IMR-90 (cell line): ENCODE results near the gene CGNL1. TPM values are rescaled to one million over a fixed set of nuclear protein-coding genes. Genes with fewer than 3 reads are reported as not detected.

ENCODE experiments used
- ATAC-seq: fragments of 200-7000 bp; cut with Tn5 transposase; 2 replicates; pipeline ENCODE4 v1.9.1; 2020; ENCODE audit warnings: low read depth, mild to moderate bottlenecking, moderate library complexity
- BruUV-seq: library from RNA; stranded (reverse); fragments of 400-500 nt; replicated peaks from 2 replicates; lab custom pipeline; 2021; lab: Mats Ljungman, UMichigan
- CTCF ChIA-PET: fragments of 300-600 bp; formaldehyde crosslinking; extraction: SDS; loops from one replicate; lab custom pipeline; 2021; ENCODE audit warnings: antibody characterized with exemption; lab: Yijun Ruan, JAX
- POLR2A ChIA-PET: fragments of 300-600 bp; sonication (Branson Sonifier 250); formaldehyde crosslinking; loops from one replicate; lab custom pipeline; 2022; ENCODE audit warnings: antibody characterized with exemption; ENCODE audit not compliant: unreplicated experiment; lab: Charles Lee
- DNase-seq: peaks from one replicate; pipeline ENCODE4 v3.0.0; 2013
- H2AFZ ChIP-seq: replicated peaks from 2 replicates; pipeline ENCODE3; 2013; ENCODE audit warnings: low read length, mild to moderate bottlenecking; ENCODE audit not compliant: poor library complexity
- H2AK5ac ChIP-seq: 2 replicates; pipeline ENCODE4 v1.6.1; 2013; ENCODE audit warnings: low read depth, low read length, inconsistent platforms
- H2AK9ac ChIP-seq: replicated peaks from 2 replicates; pipeline ENCODE3; 2013; ENCODE audit warnings: mild to moderate bottlenecking, low read depth, low read length, moderate library complexity; ENCODE audit not compliant: poor library complexity
- H2BK120ac ChIP-seq: 2 replicates; pipeline ENCODE4 v1.6.1; 2013; ENCODE audit warnings: low read depth, low read length, inconsistent platforms
- H2BK15ac ChIP-seq: 3 replicates; pipeline ENCODE4 v1.6.1; 2013; ENCODE audit warnings: low read depth, low read length, inconsistent platforms
- H2BK20ac ChIP-seq: 2 replicates; pipeline ENCODE4 v1.6.1; 2013; ENCODE audit warnings: low read depth, mild to moderate bottlenecking, inconsistent platforms, low read length, moderate library complexity
- H2BK5ac ChIP-seq: 2 replicates; pipeline ENCODE4 v1.6.1; 2013; ENCODE audit warnings: mild to moderate bottlenecking, low read depth, low read length, inconsistent platforms; ENCODE audit not compliant: poor library complexity, severe bottlenecking
- H3K14ac ChIP-seq: replicated peaks from 2 replicates; pipeline ENCODE4 v1.6.1; 2013; ENCODE audit warnings: low read depth, low read length, inconsistent platforms
- H3K18ac ChIP-seq: 2 replicates; pipeline ENCODE4 v1.6.1; 2013; ENCODE audit warnings: low read depth, low read length, control low read depth
- H3K23ac ChIP-seq: 2 replicates; pipeline ENCODE4 v1.6.1; 2013; ENCODE audit warnings: low read depth, low read length, inconsistent platforms
- H3K27ac ChIP-seq: 2 replicates; pipeline ENCODE4 v1.5.1; 2013; ENCODE audit warnings: mild to moderate bottlenecking, control low read depth, low read length; ENCODE audit not compliant: insufficient read depth
- H3K27me3 ChIP-seq: 2 replicates; pipeline ENCODE4 v1.6.1; 2013; ENCODE audit warnings: low read length; ENCODE audit not compliant: control insufficient read depth, insufficient read depth
- H3K36me3 ChIP-seq: 2 replicates; pipeline ENCODE4 v1.6.1; 2013; ENCODE audit warnings: low read length, mixed read lengths; ENCODE audit not compliant: control insufficient read depth, insufficient read depth
- H3K4ac ChIP-seq: 2 replicates; pipeline ENCODE4 v1.6.1; 2013; ENCODE audit warnings: low read depth, low read length, inconsistent platforms
- H3K4me1 ChIP-seq: 2 replicates; pipeline ENCODE4 v1.6.1; 2013; ENCODE audit warnings: low read length, mixed read lengths; ENCODE audit not compliant: control insufficient read depth, insufficient read depth
- H3K4me2 ChIP-seq: 2 replicates; pipeline ENCODE4 v1.6.1; 2013; ENCODE audit warnings: low read depth, mild to moderate bottlenecking, control low read depth, low read length, moderate library complexity
- H3K4me3 ChIP-seq: 2 replicates; pipeline ENCODE4 v1.5.1; 2013; ENCODE audit warnings: low read depth, mild to moderate bottlenecking, control low read depth, low read length, moderate library complexity; ENCODE audit not compliant: insufficient read depth
- H3K56ac ChIP-seq: 2 replicates; pipeline ENCODE4 v1.6.1; 2013; ENCODE audit warnings: low read length, inconsistent platforms; ENCODE audit not compliant: insufficient read depth; ENCODE audit errors: extremely low read depth
- H3K79me1 ChIP-seq, 2 experiments: 2 replicates each; pipeline ENCODE4 v1.6.1; 2013; ENCODE audit warnings: low read length in 2 of 2, inconsistent platforms in 1 of 2, low read depth in 1 of 2
- H3K9ac ChIP-seq: 2 replicates; pipeline ENCODE4 v1.6.1; 2013; ENCODE audit warnings: low read depth, low read length, control low read depth
- H3K9me1 ChIP-seq: 2 replicates; pipeline ENCODE4 v1.6.1; 2013; ENCODE audit warnings: low read length, inconsistent platforms; ENCODE audit not compliant: insufficient read depth
- H3K9me3 ChIP-seq: 2 replicates; pipeline ENCODE4 v1.6.1; 2013; ENCODE audit warnings: low read length; ENCODE audit not compliant: control insufficient read depth, insufficient read depth
- H4K20me1 ChIP-seq: 2 replicates; pipeline ENCODE4 v1.6.1; 2013; ENCODE audit warnings: low read length, inconsistent platforms; ENCODE audit not compliant: insufficient read depth
- H4K5ac ChIP-seq: 2 replicates; pipeline ENCODE4 v1.6.1; 2013; ENCODE audit warnings: mild to moderate bottlenecking, low read depth, low read length, control low read depth
- H4K8ac ChIP-seq, 2 experiments: 2 replicates each; pipeline ENCODE4 v1.6.1; 2013; ENCODE audit warnings: low read depth in 2 of 2, low read length in 2 of 2, control low read depth in 1 of 2, inconsistent platforms in 1 of 2
- H4K91ac ChIP-seq: 2 replicates; pipeline ENCODE4 v1.6.1; 2013; ENCODE audit warnings: low read depth, low read length, inconsistent platforms; ENCODE audit not compliant: insufficient read depth
- BHLHE40 ChIP-seq: fragments of 150-350 bp; IDR thresholded peaks from 2 replicates; pipeline ENCODE4 v1.6.1; 2016; ENCODE audit warnings: mild to moderate bottlenecking, low read depth, low read length
- CEBPB ChIP-seq: IDR thresholded peaks from 2 replicates; pipeline ENCODE4 v1.6.1; 2012; ENCODE audit warnings: low read depth, low read length, improper control_type of control experiment
- CHD1 ChIP-seq: IDR thresholded peaks from 2 replicates; pipeline ENCODE4 v1.6.1; 2012; ENCODE audit warnings: low read depth, low read length, improper control_type of control experiment
- ELK1 ChIP-seq: fragments of 150-350 bp; IDR thresholded peaks from 2 replicates; pipeline ENCODE4 v1.6.1; 2016; ENCODE audit warnings: low read depth, mild to moderate bottlenecking, low read length, moderate library complexity, borderline replicate concordance
- FOS ChIP-seq: fragments of 150-350 bp; IDR thresholded peaks from 2 replicates; pipeline ENCODE4 v1.6.1; 2016; ENCODE audit warnings: low read depth, low read length
- MAFK ChIP-seq: IDR thresholded peaks from 2 replicates; pipeline ENCODE4 v1.6.1; 2012; ENCODE audit warnings: low read depth, low read length, improper control_type of control experiment
- MAZ ChIP-seq: IDR thresholded peaks from 2 replicates; pipeline ENCODE4 v1.6.1; 2012; ENCODE audit warnings: low read depth, mild to moderate bottlenecking, low read length, improper control_type of control experiment, moderate library complexity, borderline replicate concordance
- MXI1 ChIP-seq: IDR thresholded peaks from 2 replicates; pipeline ENCODE4 v1.6.1; 2012; ENCODE audit warnings: low read depth, mild to moderate bottlenecking, low read length, moderate library complexity, borderline replicate concordance
- NFE2L2 ChIP-seq: fragments of 150-350 bp; IDR thresholded peaks from 2 replicates; pipeline ENCODE4 v1.6.1; 2016; ENCODE audit warnings: low read depth, mild to moderate bottlenecking, low read length
- POLR2A ChIP-seq: IDR thresholded peaks from 2 replicates; pipeline ENCODE4 v1.6.1; 2012; ENCODE audit warnings: mild to moderate bottlenecking, low read depth, low read length
- RAD21 ChIP-seq: IDR thresholded peaks from 2 replicates; pipeline ENCODE4 v1.6.1; 2012; ENCODE audit warnings: low read length, improper control_type of control experiment
- RCOR1 ChIP-seq: IDR thresholded peaks from 2 replicates; pipeline ENCODE4 v1.6.1; 2012; ENCODE audit warnings: mild to moderate bottlenecking, low read length, improper control_type of control experiment; ENCODE audit not compliant: insufficient replicate concordance
- RFX5 ChIP-seq: IDR thresholded peaks from 2 replicates; pipeline ENCODE4 v1.8.0; 2012; ENCODE audit warnings: low read depth, mild to moderate bottlenecking, low read length, moderate library complexity
- SMC3 ChIP-seq: fragments of 150-350 bp; IDR thresholded peaks from 2 replicates; pipeline ENCODE4 v1.6.1; 2016; ENCODE audit warnings: low read depth, mild to moderate bottlenecking, antibody characterized with exemption, low read length, moderate library complexity
- WGBS, 2 experiments: methylation state at CpG; one replicate each; pipeline versions ENCODE4 v1.1.5 to v1.1.7; 2013; ENCODE audit warnings: missing lambda C conversion rate in 2 of 2; ENCODE audit not compliant: insufficient read length in 1 of 2; ENCODE audit errors: extremely low coverage in 2 of 2; 5-methylcytosine and 5-hydroxymethylcytosine counted together
- dilution Hi-C: fragments of 300-500 bp; cut with HindIII; formaldehyde crosslinking; loops from one replicate; pipeline ENCODE4 v1.14.3; 2018; ENCODE audit warnings: low sequenced_read_pairs; ENCODE audit not compliant: unreplicated experiment
- in situ Hi-C: fragments of 300-500 bp; cut with MboI; formaldehyde crosslinking; loops from 3 replicates; pipeline ENCODE4 v1.14.3; 2019; ENCODE audit warnings: low sequenced_read_pairs, inconsistent platforms, mixed read lengths
- intact Hi-C: fragments of 100-400 bp; cut with micrococcal nuclease; formaldehyde crosslinking; loops from 2 replicates; pipeline ENCODE4 v1.10.0; 2022
- polyA plus RNA-seq, 3 experiments: library from polyadenylated mRNA; depleted of rRNA; stranded (reverse); fragments of >200 nt; gene quantifications; 2 replicates each; pipeline ENCODE4 v1.2.3, GENCODE V29; 2012; ENCODE audit warnings: low replicate concordance in 1 of 3
- total RNA-seq: library from RNA; depleted of rRNA; stranded (reverse); fragments of >200 nt; gene quantifications from 2 replicates; pipeline ENCODE4 v1.2.3, GENCODE V29; 2012
- TF ChIP-seq, protein P1 (sequence below): conservative IDR thresholded peaks from 2 replicates; pipeline ENCODE4 v1.5.1; 2012; ENCODE audit warnings: mild to moderate bottlenecking, low read depth, low read length, improper control_type of control experiment
- TF ChIP-seq, protein P2 (sequence below): fragments of 150-350 bp; IDR thresholded peaks from 2 replicates; pipeline ENCODE4 v1.6.1; 2017; ENCODE audit warnings: mild to moderate bottlenecking, antibody characterized with exemption, low read length, low read depth

CGNL1 gene
- total and polyA plus RNA-seq, 2 of the 4 experiments (the other 2 are of a cell fraction), result 0.07 to 0.18 TPM

DNA sequence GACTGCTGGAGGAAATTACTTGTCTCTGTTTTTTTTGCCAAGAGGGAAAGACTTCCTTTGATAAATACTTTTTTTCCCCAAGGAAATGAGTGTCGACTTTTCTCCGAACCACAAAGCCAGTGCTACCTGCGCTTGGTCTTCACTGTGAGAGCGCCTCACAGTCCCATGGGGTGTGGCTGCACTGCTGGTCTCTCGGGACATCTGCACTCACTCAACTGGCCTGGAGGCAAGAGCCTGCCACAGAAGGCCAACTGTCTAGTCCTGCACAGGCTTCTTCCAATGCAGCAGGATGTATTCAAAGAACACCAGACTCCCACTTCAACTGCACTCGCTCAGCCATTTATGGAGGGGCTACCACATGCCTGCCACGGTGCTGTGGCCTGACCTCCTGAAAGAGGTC lies 40.6 kb upstream of the CGNL1 start:
- 50% methylated on average over 2 of the region's 7 CpGs; no CpG with 5 or more reads in 1 of the 2 experiments for WGBS, 2 experiments
- H3K9me1 ChIP-seq, result peaks cover 2% of the 10 kb centered on the region; the same call in 1 of the 2 replicates
- H3K36me3 ChIP-seq, result no peaks in the 10 kb centered on the region
- H2BK120ac ChIP-seq, result no peak overlapping the region
- H2BK5ac ChIP-seq, result no peak overlapping the region
- H2AK9ac ChIP-seq, result no peak overlapping the region
- no peaks in the 10 kb centered on the region for H3K79me1 ChIP-seq
- no peak overlapping the region for H3K4me3 ChIP-seq
- no peak overlapping the region for H2BK20ac ChIP-seq
- TF ChIP-seq NFE2L2, result no peak
- no peak for TF ChIP-seq RCOR1
- no peak for TF ChIP-seq RAD21
- no peak for TF ChIP-seq MAFK
- no peak for TF ChIP-seq MAZ
- TF ChIP-seq POLR2A, result no peak
- TF ChIP-seq ELK1, result no peak
- TF ChIP-seq SMC3, result no peak
- no peak for TF ChIP-seq RFX5
- TF ChIP-seq FOS, result no peak
- TF ChIP-seq, protein P1, sequence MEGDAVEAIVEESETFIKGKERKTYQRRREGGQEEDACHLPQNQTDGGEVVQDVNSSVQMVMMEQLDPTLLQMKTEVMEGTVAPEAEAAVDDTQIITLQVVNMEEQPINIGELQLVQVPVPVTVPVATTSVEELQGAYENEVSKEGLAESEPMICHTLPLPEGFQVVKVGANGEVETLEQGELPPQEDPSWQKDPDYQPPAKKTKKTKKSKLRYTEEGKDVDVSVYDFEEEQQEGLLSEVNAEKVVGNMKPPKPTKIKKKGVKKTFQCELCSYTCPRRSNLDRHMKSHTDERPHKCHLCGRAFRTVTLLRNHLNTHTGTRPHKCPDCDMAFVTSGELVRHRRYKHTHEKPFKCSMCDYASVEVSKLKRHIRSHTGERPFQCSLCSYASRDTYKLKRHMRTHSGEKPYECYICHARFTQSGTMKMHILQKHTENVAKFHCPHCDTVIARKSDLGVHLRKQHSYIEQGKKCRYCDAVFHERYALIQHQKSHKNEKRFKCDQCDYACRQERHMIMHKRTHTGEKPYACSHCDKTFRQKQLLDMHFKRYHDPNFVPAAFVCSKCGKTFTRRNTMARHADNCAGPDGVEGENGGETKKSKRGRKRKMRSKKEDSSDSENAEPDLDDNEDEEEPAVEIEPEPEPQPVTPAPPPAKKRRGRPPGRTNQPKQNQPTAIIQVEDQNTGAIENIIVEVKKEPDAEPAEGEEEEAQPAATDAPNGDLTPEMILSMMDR, result no peak
- TF ChIP-seq BHLHE40, result no peak
- no peak for TF ChIP-seq MXI1
- TF ChIP-seq, protein P2, sequence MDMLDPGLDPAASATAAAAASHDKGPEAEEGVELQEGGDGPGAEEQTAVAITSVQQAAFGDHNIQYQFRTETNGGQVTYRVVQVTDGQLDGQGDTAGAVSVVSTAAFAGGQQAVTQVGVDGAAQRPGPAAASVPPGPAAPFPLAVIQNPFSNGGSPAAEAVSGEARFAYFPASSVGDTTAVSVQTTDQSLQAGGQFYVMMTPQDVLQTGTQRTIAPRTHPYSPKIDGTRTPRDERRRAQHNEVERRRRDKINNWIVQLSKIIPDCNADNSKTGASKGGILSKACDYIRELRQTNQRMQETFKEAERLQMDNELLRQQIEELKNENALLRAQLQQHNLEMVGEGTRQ, result no peak
- TF ChIP-seq CEBPB, result no peak
- no peak for TF ChIP-seq CHD1
- intact Hi-C loops (no loop called here), in situ Hi-C loops (no loop called here), dilution Hi-C loops (loop anchor here (25.0 kb wide), 1 partner anchor 202 kb away; no protein-coding TSS in a partner anchor)
- H2BK15ac ChIP-seq, result no peak overlapping the region
- no peak overlapping the region for H3K18ac ChIP-seq
- no peak for ATAC-seq
- ChIA-PET CTCF (no interaction called here), POLR2A (no interaction called here)
- no peak overlapping the region for H2AFZ ChIP-seq
- H3K27ac ChIP-seq, result no peak overlapping the region
- H3K9me3 ChIP-seq, result no peaks in the 10 kb centered on the region
- no peak overlapping the region for H3K56ac ChIP-seq
- H3K27me3 ChIP-seq, result no peaks in the 10 kb centered on the region
- no TSS peak for BruUV-seq
- H3K4me2 ChIP-seq, result no peak overlapping the region
- H2AK5ac ChIP-seq, result no peak overlapping the region
- H3K23ac ChIP-seq, result no peak overlapping the region
- no peak overlapping the region for H4K91ac ChIP-seq
- no peaks in the 10 kb centered on the region for H4K20me1 ChIP-seq
- no peak overlapping the region for H4K8ac ChIP-seq
- no peak overlapping the region for H3K14ac ChIP-seq
- H3K4ac ChIP-seq, result no peak overlapping the region
- peaks cover 4% of the 10 kb centered on the region for H3K4me1 ChIP-seq
- no peak for DNase-seq
- no peak overlapping the region for H4K5ac ChIP-seq
- H3K9ac ChIP-seq, result no peak overlapping the region
